K562 (cell line): ENCODE data around the gene RAB3GAP2. TPM values are rescaled to one million over a fixed set of nuclear protein-coding genes. Genes with fewer than 3 reads are reported as not detected.
A peak's percentile ranks its signal among the peaks of the same experiment; 100 is the strongest.

ENCODE experiments used
- ATAC-seq: fragments of 200-7000 bp; cut with Tn5 transposase; 3 replicates; pipeline ENCODE4 v1.9.1; 2020; ENCODE audit warnings: moderate library complexity
- BruUV-seq: library from RNA; stranded (reverse); fragments of 400-500 nt; replicated peaks from 2 replicates; lab custom pipeline; 2021; lab: Mats Ljungman, UMichigan
- CTCF ChIA-PET: fragments of 300-600 bp; formaldehyde crosslinking; extraction: SDS; loops from one replicate; lab custom pipeline; 2021; ENCODE audit warnings: low intra/inter-chr PET ratio; lab: Yijun Ruan, JAX
- POLR2A ChIA-PET: fragments of 300-600, 350-650 bp; sonication (Branson Sonifier 250); formaldehyde crosslinking; extraction: SDS; loops from one replicate; lab custom pipeline; 2021; ENCODE audit warnings: antibody characterized with exemption, inconsistent platforms; lab: Yijun Ruan, JAX
- DNase-seq, 4 experiments: peaks; one replicate each; pipeline versions ENCODE4 v3.0.0 to v3.0.0-alpha.2; 2011 to 2018; ENCODE audit warnings: low spot score in 3 of 4, mixed read lengths in 3 of 4; ENCODE audit errors: extremely low read depth in 1 of 4
- FAIRE-seq: peaks from 2 replicates; lab custom pipeline; 2011; peaks lifted over from hg19 to GRCh38; lab: Jason Lieb, UNC
- H2AFZ ChIP-seq: 2 replicates; pipeline ENCODE4 v1.6.0; 2011; ENCODE audit warnings: low read depth, low read length, control low read depth, inconsistent platforms
- H3K27ac ChIP-seq: fragments of 200-600 bp; 3 replicates; pipeline ENCODE4 v1.8.0; 2011; ENCODE audit warnings: low read depth, mild to moderate bottlenecking, control low read depth, inconsistent platforms, low read length, moderate library complexity, mixed read lengths; ENCODE audit errors: extremely low read depth
- H3K27me3 ChIP-seq, 2 experiments: fragments of 300-600 bp in 1 of 2; 2 replicates in 1 of 2; 3 replicates in 1 of 2; pipeline versions ENCODE4 v1.6.0 to v1.8.0; 2011; ENCODE audit warnings: inconsistent platforms in 2 of 2, low read length in 2 of 2, mild to moderate bottlenecking in 1 of 2, mixed read lengths in 1 of 2, moderate library complexity in 1 of 2; ENCODE audit not compliant: control insufficient read depth in 2 of 2, insufficient read depth in 2 of 2
- H3K36me3 ChIP-seq: fragments of 300-600 bp; 3 replicates; pipeline ENCODE4 v1.8.0; 2011; ENCODE audit warnings: mild to moderate bottlenecking, low read length, inconsistent platforms; ENCODE audit not compliant: control insufficient read depth, insufficient read depth
- H3K4me1 ChIP-seq, 2 experiments: fragments of 200-600 bp in 1 of 2; replicated peaks in 1 of 2; 2 replicates in 1 of 2; 3 replicates in 1 of 2; pipeline versions ENCODE4 v1.5.1 to v1.8.0; 2011; ENCODE audit warnings: inconsistent platforms in 2 of 2, low read length in 2 of 2, mild to moderate bottlenecking in 1 of 2, mixed read lengths in 1 of 2, moderate library complexity in 1 of 2; ENCODE audit not compliant: control insufficient read depth in 2 of 2, insufficient read depth in 2 of 2
- H3K4me2 ChIP-seq: 2 replicates; pipeline ENCODE4 v1.6.1; 2011; ENCODE audit warnings: low read length, control low read depth, inconsistent platforms, mixed read lengths; ENCODE audit not compliant: insufficient read depth
- H3K4me3 ChIP-seq: fragments of 200-600 bp; sonication (generic), shearing (Covaris generic); 2 replicates; pipeline ENCODE4 v1.5.1; 2016; ENCODE audit warnings: control low read depth, inconsistent platforms
- H3K79me2 ChIP-seq: fragments of 200-600 bp; 3 replicates; pipeline ENCODE4 v1.8.0; 2011; ENCODE audit warnings: low read length, inconsistent platforms; ENCODE audit not compliant: control insufficient read depth, insufficient read depth
- H3K9ac ChIP-seq, 2 experiments: 2 replicates each; pipeline versions ENCODE4 v1.6.0 to v1.6.1; 2011; ENCODE audit warnings: low read depth in 2 of 2, low read length in 2 of 2, control low read depth in 1 of 2, inconsistent platforms in 1 of 2, mild to moderate bottlenecking in 1 of 2, mixed read lengths in 1 of 2; ENCODE audit not compliant: insufficient read depth in 1 of 2
- H3K9me1 ChIP-seq: one replicate; pipeline ENCODE4 v1.6.0; 2011; ENCODE audit warnings: inconsistent platforms, mild to moderate bottlenecking, low read length, moderate library complexity; ENCODE audit not compliant: control insufficient read depth, insufficient read depth
- H3K9me3 ChIP-seq: replicated peaks from 2 replicates; pipeline ENCODE4 v1.5.1; 2011; ENCODE audit warnings: low read depth, low read length, inconsistent platforms; ENCODE audit not compliant: control insufficient read depth, insufficient read depth
- H4K20me1 ChIP-seq: replicated peaks from 2 replicates; pipeline ENCODE4 v1.6.1; 2011; ENCODE audit warnings: low read length, inconsistent platforms, mixed read lengths; ENCODE audit not compliant: control insufficient read depth, insufficient read depth
- ARID2 ChIP-seq: fragments of 450-650 bp; IDR thresholded peaks from 2 replicates; pipeline ENCODE4 v1.6.1; 2017; ENCODE audit warnings: antibody characterized with exemption, mild to moderate bottlenecking
- BRD9 ChIP-seq: fragments of 450-650 bp; IDR thresholded peaks from 2 replicates; pipeline ENCODE4 v1.6.1; 2018; ENCODE audit warnings: low read depth; ENCODE audit not compliant: partially characterized antibody
- FOXJ2 ChIP-seq: fragments of 200-800 bp; sonication (Bioruptor generic); IDR thresholded peaks from 2 replicates; pipeline ENCODE4 v1.6.1; 2016; ENCODE audit warnings: missing genetic modification characterization, missing compliant biosample characterization
- HDGF ChIP-seq: fragments of 450-650 bp; IDR thresholded peaks from 2 replicates; pipeline ENCODE4 v1.6.1; 2016
- NFATC3 ChIP-seq: fragments of 450-650 bp; IDR thresholded peaks from 2 replicates; pipeline ENCODE4 v1.6.1; 2017; ENCODE audit warnings: mild to moderate bottlenecking
- RBM14 ChIP-seq: fragments of 200-400 bp; formaldehyde crosslinking; IDR thresholded peaks from 2 replicates; pipeline ENCODE4 v1.6.1; 2018; ENCODE audit warnings: low read depth, mild to moderate bottlenecking, low read length, moderate library complexity, borderline replicate concordance; ENCODE audit not compliant: insufficient read depth
- ZBED1 ChIP-seq: IDR thresholded peaks from 2 replicates; pipeline ENCODE4 v1.6.1; 2014
- ZKSCAN8 ChIP-seq: fragments of 200-800 bp; sonication (Bioruptor generic); IDR thresholded peaks from 2 replicates; pipeline ENCODE4 v1.6.1; 2016; ENCODE audit warnings: missing genetic modification characterization, missing compliant biosample characterization
- ZSCAN29 ChIP-seq: fragments of 450-650 bp; IDR thresholded peaks from 2 replicates; pipeline ENCODE4 v1.6.1; 2017
- WGBS: fragments of 100-300 bp; shearing (Covaris generic); methylation state at CpG from one replicate; pipeline ENCODE4 v1.1.6; 2016; ENCODE audit warnings: low coverage, mixed read lengths; ENCODE audit not compliant: insufficient coverage; ENCODE audit errors: missing lambda C conversion rate; 5-methylcytosine and 5-hydroxymethylcytosine counted together
- in situ Hi-C: fragments of 300-500 bp; cut with MboI; formaldehyde crosslinking; loops from 4 replicates; pipeline ENCODE4 v1.15.0; 2018; ENCODE audit warnings: inconsistent platforms, mixed read lengths
- intact Hi-C: fragments of 100-400 bp; cut with micrococcal nuclease; formaldehyde crosslinking; loops from 2 replicates; pipeline ENCODE4 v1.14.2; 2022
- polyA plus RNA-seq, 8 experiments: library from polyadenylated mRNA; depleted of rRNA in 4 of 8; stranded (reverse) in 5 of 8; unstranded in 3 of 8; fragments of >200 nt; fragmentation: Nextera tagmentation in 2 of 8; fragmentation: Illumina TruSeq in 1 of 8; extraction: Ambion mirVana in 2 of 8; extraction: Trizol in 1 of 8; gene quantifications; 2 replicates each; pipeline versions ENCODE4 v1.2.1 to v1.2.3, GENCODE V29; 2011 to 2014; ENCODE audit warnings: inconsistent platforms in 1 of 8, missing spikeins in 1 of 8
- total RNA-seq, 7 experiments: library from RNA; depleted of rRNA in 6 of 7; stranded (reverse); fragments of >200 nt in 6 of 7; fragmentation: Illumina TruSeq in 2 of 7; extraction: Trizol in 2 of 7; gene quantifications; 2 replicates each; pipeline versions ENCODE4 v1.2.1 to v1.2.3, GENCODE V29; 2011 to 2021; ENCODE audit warnings: low replicate concordance in 1 of 7
- TF ChIP-seq, protein P1 (sequence below): fragments of 250-450 bp; sonication (Bioruptor Pico); IDR thresholded peaks from 2 replicates; pipeline ENCODE4 v1.5.0; 2021; ENCODE audit warnings: mild to moderate bottlenecking, borderline replicate concordance
- TF ChIP-seq, protein P2 (sequence below): sonication (generic); IDR thresholded peaks from 2 replicates; pipeline ENCODE4 v1.6.1; 2016
- TF ChIP-seq, protein P3 (sequence below): sonication (generic); formaldehyde crosslinking; IDR thresholded peaks from 2 replicates; pipeline ENCODE4 v1.5.0; 2020; ENCODE audit warnings: missing genetic modification reagents
- TF ChIP-seq, protein P4 (sequence below): sonication (generic); formaldehyde crosslinking; IDR thresholded peaks from 2 replicates; pipeline ENCODE4 v1.8.1; 2023; ENCODE audit warnings: mild to moderate bottlenecking, missing genetic modification reagents

The RAB3GAP2 gene
- total and polyA plus RNA-seq, 9 of the 15 experiments (the other 6 are each of a cell fraction or from before 2014, with no cell fraction given): 14.1 to 69.1 (median 32.2) TPM

DNA sequence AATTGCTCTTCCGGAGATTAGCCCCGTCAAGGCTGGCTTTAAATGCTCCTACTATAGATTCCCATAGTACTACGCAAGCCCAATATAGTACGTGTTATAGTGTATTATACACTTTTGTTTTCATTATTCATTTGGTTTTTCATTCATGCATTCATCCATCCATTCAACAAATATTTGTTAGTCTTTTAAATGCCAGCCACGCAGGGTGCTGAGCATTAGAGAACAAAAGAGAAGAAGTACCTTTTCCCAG is 513 bp upstream of the RAB3GAP2 start:
- peaks cover 26% of the 10 kb centered on the region for H3K36me3 ChIP-seq
- 21% methylated on average over 5 of the region's 5 CpGs for WGBS
- H3K4me1 ChIP-seq: peaks cover 10 to 28% of the 10 kb centered on the region in 2 experiments; a peak in 4 of 5 replicates
- peak overlapping the region; percentile 99 for H2AFZ ChIP-seq
- peak overlapping the region; percentile 91 for H3K27ac ChIP-seq
- no peaks in the 10 kb centered on the region for H4K20me1 ChIP-seq
- no peaks in the 10 kb centered on the region for H3K9me3 ChIP-seq
- ATAC-seq (no peak), FAIRE-seq (no peak), DNase-seq (no peak)
- in situ Hi-C loops: no loop called here
- H3K79me2 ChIP-seq: peaks cover 43% of the 10 kb centered on the region
- TF ChIP-seq, protein P1, sequence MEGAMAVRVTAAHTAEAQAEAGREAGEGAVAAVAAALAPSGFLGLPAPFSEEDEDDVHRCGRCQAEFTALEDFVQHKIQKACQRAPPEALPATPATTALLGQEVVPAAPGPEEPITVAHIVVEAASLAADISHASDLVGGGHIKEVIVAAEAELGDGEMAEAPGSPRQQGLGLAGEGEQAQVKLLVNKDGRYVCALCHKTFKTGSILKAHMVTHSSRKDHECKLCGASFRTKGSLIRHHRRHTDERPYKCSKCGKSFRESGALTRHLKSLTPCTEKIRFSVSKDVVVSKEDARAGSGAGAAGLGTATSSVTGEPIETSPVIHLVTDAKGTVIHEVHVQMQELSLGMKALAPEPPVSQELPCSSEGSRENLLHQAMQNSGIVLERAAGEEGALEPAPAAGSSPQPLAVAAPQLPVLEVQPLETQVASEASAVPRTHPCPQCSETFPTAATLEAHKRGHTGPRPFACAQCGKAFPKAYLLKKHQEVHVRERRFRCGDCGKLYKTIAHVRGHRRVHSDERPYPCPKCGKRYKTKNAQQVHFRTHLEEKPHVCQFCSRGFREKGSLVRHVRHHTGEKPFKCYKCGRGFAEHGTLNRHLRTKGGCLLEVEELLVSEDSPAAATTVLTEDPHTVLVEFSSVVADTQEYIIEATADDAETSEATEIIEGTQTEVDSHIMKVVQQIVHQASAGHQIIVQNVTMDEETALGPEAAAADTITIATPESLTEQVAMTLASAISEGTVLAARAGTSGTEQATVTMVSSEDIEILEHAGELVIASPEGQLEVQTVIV (CRISPR knock-in tag): 0 out of 2 replicates have a peak, but pooled peaks have one; percentile 13
- TF ChIP-seq RBM14 (no peak), ARID2 (no peak), HDGF (no peak), ZKSCAN8 (CRISPR knock-in tag) (0 out of 2 replicates have a peak, but pooled peaks have one; percentile 30), NFATC3 (peak; percentile 53; the same call in 1 of the 2 replicates), FOXJ2 (peak; percentile 39; the same call in 1 of the 2 replicates), BRD9 (peak; percentile 36), ZBED1 (no peak), ZSCAN29 (0 out of 2 replicates have a peak, but pooled peaks have one; percentile 15)
- TF ChIP-seq, protein P2, sequence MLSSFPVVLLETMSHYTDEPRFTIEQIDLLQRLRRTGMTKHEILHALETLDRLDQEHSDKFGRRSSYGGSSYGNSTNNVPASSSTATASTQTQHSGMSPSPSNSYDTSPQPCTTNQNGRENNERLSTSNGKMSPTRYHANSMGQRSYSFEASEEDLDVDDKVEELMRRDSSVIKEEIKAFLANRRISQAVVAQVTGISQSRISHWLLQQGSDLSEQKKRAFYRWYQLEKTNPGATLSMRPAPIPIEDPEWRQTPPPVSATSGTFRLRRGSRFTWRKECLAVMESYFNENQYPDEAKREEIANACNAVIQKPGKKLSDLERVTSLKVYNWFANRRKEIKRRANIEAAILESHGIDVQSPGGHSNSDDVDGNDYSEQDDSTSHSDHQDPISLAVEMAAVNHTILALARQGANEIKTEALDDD: no peak
- TF ChIP-seq, protein P3, sequence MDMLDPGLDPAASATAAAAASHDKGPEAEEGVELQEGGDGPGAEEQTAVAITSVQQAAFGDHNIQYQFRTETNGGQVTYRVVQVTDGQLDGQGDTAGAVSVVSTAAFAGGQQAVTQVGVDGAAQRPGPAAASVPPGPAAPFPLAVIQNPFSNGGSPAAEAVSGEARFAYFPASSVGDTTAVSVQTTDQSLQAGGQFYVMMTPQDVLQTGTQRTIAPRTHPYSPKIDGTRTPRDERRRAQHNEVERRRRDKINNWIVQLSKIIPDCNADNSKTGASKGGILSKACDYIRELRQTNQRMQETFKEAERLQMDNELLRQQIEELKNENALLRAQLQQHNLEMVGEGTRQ (CRISPR knock-in tag): no peak
- TF ChIP-seq, protein P4, sequence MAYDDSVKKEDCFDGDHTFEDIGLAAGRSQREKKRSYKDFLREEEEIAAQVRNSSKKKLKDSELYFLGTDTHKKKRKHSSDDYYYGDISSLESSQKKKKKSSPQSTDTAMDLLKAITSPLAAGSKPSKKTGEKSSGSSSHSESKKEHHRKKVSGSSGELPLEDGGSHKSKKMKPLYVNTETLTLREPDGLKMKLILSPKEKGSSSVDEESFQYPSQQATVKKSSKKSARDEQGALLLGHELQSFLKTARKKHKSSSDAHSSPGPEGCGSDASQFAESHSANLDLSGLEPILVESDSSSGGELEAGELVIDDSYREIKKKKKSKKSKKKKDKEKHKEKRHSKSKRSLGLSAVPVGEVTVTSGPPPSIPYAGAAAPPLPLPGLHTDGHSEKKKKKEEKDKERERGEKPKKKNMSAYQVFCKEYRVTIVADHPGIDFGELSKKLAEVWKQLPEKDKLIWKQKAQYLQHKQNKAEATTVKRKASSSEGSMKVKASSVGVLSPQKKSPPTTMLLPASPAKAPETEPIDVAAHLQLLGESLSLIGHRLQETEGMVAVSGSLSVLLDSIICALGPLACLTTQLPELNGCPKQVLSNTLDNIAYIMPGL (CRISPR knock-in tag): no peak
- H3K27me3 ChIP-seq: no peaks in the 10 kb centered on the region
- POLR2A ChIA-PET: interaction anchor here (0.6 to 1.2 kb wide), 4 partner anchors 12 to 182 kb away, joined by 3 to 4 read pairs (median 3); no protein-coding TSS in a partner anchor
- H3K9ac ChIP-seq: peak overlapping the region; percentile 97 to 98; a peak in 3 of 4 replicates
- no peaks in the 10 kb centered on the region for H3K9me1 ChIP-seq
- CTCF ChIA-PET: no interaction called here
- intact Hi-C loops: loop anchor here (2.0 kb wide), 1 partner anchor 54 kb away; no protein-coding TSS in a partner anchor
- peak overlapping the region; percentile 83 for H3K4me3 ChIP-seq
- H3K4me2 ChIP-seq: peak overlapping the region; percentile 94
- BruUV-seq: TSS peak; percentile 98
